CD4-positive, alpha-beta T cell treated with Interferon gamma for 1 hour (primary cell): Measurements from ENCODE around the gene NCOA5.
A peak's percentile ranks its signal among the peaks of the same experiment; 100 is the strongest.
"Not testable (repeated sequence)": the region's sequence is repeated elsewhere in the genome, so short reads cannot be mapped to it uniquely, and the experiment has no call there.

ENCODE experiments used
- DNase-seq: peaks from one replicate; pipeline ENCODE4 v3.0.0-alpha.2; 2020

Gene NCOA5

DNA sequence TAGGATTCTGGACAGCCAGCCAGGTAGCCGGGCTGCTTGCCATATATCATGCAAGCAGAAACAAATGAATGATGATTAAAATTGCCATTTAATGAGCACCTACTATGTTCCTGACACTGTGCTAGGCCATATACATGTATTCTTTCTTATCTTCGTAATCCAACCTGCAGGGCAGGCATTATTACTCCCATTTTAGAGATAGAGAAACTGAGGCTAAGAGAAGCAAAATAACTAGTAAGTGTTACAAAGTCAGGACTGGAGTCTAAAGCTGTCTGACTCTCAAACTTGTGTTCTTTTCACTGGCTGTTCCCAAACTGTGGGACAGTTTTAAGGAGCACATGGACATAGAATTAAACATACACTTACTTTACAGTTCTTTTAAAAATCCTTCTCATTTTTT lies 30.4 kb upstream of the NCOA5 start:
- DNase-seq = no peak

DNA sequence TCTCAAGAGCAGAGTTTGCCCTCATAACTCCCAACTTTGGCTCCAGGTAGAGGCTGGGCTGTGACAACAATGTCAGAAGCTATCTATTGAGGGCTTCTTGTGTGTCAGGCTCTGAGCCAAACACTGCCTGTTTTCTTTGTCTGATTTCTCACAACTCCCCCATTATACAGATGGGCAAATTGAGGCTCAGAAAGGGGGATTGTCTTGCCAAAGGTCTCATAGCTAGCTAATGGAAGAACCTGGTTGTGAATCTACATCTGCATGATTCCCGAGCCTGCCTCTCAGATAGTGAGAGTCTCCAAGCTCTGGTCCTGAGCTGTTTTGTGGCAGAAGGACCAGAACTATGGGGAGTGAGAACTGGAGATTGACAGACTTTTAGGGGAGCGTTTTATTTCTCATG lies 29.8 kb upstream of the NCOA5 start:
- DNase-seq = no peak

DNA sequence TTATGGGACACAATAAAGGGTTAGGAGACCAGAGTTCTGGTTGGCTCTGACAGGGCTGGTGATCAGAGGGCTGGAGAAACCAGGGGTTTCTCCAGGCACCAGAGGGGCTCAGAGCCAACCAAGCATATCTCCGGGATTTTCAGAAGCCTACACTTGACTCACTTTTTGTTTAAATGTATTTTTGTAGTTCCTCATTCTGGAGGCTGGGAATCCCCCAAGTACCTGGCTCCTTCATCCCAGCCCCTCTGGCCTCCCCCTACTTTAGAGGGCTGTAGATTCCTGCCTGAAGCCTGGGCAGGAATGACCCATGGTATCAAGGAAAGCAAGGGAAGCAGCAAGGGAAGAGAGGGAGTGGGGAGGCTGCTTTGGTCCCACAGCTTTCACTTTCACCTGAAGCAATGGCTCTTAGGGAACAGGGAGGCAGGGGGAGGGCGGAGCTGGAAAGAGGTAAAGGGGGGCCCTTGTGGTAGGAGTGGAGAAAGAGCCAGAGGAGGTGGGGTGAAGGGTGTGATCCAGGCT lies 29.3 kb upstream of the NCOA5 start:
- peak; percentile 47 for DNase-seq

DNA sequence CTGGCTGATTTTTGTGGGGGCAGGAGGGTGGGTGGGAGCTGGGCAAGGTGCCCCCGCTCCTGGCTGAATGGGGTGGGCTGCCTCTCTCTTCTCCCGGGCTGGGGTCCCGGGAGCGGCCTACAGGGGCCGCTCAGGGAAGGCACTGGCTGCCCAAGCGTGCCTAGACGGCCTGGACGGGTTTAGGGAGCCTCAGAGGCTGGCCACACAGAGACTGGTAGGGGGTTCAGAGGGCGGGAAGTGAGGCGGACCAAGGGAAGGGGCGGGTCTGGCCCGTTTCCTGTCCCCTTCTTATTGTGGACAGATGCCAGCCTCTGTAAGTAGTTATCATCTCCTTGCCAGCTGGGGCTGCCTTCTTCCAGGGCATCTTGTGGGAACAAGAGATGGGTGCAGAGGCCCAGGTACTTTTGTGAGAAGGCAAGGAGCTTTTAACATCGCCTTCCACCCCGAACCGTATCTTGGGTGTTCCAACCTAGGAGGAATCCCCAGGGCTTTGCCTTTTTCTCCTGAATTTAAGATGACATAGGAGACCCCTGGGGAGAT lies 28.8 kb upstream of the NCOA5 start:
- peak; percentile 36 for DNase-seq

DNA sequence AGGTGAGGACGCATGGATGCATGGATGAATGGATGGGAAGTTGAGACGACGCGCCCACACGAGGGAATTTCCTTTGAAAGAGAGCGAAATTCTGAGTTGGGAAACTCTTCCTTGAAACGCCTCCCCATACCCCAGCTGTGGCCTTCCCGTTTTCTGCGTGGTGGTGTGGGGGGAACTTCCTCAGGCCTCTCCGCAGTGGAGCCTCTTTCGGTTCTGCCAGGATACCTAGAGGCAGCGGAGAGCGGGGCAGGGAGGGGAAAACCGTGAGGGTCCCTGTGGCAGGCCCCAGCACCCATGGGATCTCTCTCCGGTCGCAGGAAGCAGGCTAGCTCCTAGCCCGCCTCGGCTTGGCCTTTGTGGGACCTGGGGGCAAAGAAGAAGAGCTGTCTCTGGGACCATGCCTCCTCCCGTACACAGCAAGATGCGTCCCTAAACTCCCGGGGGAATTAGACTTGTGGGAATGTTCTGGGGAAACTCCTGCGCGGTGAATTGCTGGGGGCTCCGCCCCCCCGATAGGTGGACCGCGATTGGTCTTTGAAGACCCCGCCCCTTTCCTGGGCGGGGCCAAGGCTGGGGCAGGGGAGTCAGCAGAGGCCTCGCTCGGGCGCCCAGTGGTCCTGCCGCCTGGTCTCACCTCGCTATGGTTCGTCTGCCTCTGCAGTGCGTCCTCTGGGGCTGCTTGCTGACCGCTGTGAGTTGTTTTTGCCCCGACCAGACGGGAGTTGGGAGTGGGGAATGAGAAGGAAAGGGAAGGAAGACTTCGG lies 28.1 kb upstream of the NCOA5 start, which contains the start of gene CD40:
CD40 (plus strand) TSS at position 611 of the 764 bp plus-strand sequence; CDS start at position 641, 30 bp downstream.
- peak; percentile 82 for DNase-seq

DNA sequence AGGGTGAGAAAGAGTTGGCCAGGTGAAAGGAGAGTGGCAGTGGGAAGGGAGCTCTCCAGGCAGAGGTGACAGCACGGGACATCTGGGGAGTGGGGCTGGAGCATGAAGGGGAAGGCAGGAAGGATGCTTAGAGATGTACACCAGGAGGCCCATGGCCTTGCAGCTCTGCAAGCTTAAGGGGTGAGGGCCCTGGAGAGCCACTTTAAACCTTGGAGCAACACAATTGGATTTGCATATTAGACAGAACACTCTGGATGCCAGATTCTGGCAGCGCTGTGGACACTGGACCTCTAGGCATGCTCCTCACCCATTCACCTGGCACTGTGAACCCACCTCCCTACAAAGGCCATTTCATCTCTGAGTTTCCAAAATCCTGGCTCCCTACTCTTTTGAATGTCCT lies 24.7 kb upstream of the NCOA5 start:
- no peak for DNase-seq

DNA sequence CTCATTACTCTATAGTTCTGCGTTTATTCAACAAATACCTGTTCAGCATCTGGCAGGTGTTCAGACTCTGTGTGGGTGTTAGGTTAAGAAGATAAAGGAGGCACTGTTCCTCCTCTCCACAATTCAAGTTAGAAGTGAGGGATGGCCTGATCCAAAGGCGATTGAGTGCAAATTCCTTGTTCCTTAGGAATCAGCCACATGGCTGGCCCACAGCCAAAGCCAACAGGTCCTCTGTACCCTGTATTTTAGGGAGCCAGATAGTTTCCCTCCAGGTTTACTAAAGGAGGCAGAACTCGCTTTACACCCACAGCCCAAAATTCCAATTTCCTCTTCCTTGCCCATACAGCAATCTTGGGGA lies 23.3 kb upstream of the NCOA5 start:
- no peak for DNase-seq

DNA sequence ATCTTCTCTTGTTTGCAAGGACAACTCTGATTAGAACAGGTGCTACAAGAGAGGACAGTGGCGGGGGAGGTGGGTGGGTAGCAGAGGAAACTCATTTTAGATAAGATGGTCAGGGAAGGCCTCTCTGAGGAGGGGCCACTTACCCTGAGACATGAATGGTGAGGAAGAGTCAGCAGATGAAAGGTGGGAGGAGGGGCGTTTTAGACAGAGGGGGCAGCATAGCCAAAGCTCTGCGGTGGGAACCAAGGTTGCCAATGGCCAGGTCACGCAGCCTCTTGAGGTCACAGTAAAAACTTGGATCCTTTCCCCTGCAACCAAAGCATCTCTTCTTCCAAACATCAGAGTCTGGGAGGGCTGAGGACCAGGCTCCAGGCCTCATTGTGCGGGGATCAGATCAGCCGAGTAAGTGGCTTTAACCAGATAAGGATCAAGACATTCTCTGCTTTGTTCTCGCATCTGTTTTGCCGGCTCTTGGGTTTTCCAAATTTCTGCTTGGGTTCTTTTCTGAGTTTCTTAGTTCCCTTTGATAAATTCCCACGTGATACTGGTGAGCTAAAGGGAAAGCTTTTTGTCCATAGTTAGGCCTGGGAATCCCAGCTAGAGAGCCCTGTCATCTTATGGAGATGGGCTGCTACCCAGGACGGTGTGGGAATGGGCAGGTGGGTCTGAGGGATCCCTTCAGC lies 22.8 kb upstream of the NCOA5 start:
- DNase-seq = no peak

DNA sequence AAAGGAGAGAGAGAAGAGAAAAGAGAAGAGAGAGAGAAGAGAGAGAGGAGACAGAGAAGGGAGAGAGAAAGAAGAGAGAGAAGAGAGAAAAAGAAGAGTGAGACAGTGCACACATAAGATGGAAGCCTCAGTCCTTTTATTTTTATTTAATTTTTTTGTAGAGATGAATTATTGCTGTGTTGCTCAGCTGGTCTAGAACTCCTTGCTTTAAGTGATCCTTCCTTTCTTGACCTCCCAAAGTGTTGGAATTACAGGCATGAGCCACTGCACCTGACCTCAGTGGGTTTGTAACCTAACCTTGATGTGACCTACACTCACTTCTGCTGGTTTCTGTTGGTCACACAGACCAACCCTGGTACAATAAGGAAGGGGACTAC lies 22.1 kb upstream of the NCOA5 start:
- DNase-seq = no peak

DNA sequence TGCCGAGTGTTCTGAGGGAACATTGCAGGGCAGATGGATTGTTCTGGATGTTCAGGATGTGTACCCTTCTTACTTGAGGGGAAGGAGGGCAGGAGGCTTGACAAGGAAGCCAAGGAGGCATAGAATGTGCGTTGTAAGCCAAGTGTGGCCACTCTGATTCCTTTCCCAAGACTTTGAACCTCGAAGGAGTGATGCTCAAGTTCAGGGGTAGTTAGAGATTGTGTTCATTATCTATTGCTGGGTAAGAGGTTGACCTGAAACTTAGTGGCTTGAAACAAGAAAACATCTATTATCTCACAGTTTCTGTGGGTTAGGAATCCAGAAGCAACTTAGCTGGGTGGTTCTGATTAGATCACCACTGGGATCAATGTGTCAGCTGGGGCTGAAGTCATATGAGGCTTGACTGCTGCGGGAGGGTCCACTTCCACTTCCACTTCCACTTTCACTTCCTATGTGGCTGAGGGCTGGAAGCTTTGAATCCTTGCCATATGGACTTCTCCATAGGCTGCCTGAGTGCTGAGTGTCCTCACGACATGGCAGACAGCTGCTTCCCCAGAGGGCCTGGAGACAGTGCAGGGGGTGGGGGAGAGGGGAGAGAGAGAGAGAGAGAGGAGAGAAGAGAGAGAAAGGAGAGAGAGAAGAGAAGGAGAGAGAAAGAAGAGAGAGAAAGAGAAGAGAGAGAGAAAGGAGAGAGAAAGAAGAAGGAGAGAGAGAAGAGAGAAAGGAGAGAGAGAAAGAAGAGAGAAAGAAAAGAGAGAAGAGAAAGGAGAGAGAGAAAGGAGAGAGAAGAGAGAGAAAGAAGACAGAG lies 21.5 kb upstream of the NCOA5 start:
- peak; percentile 71 for DNase-seq

DNA sequence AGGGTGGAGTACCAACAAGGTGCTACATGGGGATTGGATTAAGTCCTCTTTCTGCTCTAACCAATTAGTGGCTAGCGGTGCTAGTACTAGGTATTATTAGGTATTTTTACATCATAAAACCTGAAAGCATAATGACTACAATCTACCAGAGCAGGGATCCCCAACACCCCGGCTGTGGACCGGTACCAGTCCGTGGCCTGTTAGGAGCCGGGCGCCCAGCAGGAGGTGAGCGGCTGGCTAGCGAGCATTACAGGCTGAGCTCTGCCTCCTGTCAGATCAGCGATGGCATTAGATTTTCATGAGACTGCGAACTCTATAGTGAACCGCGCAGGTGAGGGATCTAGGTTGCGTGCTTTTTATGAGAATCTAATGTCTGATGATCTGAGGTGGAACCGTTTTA lies 19.2 kb upstream of the NCOA5 start:
- no peak for DNase-seq

DNA sequence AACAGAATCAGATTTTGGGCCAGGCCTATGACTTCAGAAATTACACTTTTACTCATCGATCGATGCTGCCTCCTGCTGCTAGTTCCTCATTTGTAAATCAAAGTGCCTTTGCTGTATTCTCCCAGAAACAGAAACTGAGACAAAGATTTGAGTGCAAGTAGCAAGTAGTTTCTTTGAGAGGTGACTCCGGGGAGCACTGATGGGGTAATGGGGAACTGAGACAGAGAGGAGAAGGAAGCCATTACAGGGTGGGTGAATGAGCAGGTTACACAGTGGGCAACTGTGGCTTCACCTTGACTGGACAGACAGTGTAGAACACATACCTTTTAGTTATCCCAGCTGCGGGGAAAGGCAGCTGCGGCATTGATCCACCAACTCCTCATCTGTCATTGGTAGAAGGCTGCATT lies 18.7 kb upstream of the NCOA5 start:
- peak; percentile 36 for DNase-seq

DNA sequence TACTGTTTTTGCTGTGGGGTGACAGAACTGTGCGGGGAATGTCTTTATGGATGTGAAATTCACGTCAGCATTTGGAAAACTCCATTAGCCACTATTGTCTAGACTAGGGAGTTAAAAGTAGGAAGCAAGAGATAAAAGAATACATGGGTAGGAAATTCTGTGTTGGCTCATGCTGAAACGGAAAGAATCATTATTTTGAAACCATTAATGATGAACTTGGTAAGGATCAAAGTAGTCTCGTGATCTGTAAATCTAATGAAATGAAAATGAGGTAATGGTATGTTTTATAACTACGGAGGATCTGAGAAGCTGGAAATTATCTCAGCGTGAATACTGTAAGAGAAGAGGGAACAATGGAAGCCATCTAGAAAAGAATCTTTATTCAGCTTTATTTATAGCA lies 17.3 kb upstream of the NCOA5 start:
- DNase-seq = no peak

DNA sequence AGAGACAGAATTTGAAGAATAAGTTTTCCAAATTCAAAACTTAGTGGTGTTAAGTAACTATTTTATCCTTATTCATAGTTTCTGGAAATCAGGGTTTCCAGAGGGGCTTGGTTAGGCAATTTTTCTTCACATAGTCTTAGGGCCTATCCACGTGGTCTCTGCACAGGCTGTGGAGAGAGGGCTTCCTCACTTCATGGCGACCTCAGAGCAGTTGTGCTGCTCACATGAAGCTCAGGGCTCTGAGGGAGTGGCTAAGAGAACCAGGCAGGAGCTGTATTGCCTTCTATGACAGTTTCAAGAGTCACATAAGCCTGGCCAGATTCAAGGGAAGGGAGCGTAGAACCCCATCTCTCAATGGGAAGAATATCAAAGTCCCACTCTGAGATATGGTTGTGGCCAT lies 14.5 kb upstream of the NCOA5 start:
- no peak for DNase-seq

DNA sequence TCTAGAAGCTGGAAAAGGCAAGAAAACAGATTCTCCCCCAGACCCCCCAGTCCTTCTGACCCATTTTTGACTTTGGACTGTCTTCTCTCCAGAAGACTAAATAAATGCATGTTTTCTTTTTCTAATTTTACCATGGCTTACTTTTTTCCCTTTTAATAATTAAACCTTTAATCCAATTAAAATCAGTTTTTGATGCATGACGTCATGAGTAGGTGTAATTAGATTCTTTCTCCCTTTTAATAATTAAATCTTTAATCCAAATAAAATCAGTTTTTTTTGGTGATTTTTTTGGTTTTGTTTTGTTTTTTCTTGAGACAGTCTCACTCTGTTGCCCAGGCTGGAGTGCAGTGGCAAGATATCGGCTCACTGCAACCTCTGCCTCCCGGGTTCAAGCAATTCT lies 13.2 kb upstream of the NCOA5 start:
- no peak for DNase-seq

DNA sequence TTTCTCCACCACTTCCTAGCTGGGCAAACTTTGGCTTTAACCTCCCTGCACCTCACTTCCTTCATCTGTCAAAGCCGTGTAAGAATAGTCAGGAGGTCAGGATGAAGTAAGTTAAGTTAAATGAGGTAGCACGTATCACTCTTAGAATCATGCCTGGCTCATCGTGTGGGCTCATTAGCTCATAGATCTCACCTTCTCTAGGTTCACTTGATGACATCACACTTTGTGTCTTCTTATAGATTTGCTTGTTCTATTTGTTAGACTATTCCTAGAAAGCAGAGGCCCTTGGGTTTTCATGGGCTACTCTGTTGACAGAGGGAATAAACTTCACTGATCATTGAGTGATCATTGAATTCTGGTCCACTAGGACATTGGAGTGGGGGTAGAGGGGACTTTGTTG lies 12.2 kb upstream of the NCOA5 start:
- no peak for DNase-seq

DNA sequence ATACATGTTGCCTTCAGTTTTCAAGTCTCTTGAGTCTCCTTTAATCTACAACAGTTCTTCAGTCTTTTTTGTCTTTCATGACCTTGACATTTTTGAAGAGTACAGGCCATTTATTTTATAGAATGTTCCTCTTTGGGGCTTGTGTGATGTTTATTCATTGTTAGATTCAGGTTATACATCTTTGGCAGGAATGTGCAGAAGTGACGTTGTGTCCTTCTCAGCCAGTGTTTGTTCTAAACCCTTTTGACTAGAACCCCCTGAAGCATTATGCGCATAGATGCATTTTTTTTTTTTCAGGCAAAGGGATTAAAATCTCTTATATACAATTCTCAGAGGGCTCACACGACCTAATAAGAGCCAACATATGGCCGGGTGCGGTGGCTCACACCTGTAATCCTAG lies 11.2 kb upstream of the NCOA5 start:
- no peak for DNase-seq

DNA sequence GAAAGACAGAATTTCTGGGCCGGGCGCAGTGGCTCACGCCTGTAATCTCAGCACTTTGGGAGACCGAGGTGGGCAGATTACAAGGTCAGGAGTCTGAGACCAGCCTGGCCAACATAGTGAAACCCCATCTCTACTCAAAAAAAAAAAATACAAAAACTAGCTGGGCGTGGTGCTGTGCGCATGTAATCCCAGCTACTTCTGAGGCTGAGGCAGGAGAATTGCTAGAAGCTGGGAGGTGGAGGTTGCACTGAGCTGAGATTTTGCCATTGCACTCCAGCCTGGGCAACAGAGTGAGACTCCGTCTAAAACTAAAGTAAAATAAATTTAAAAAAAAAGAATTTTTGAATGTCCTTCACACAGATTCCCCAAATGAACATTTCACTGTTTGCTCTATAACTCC lies 10.7 kb upstream of the NCOA5 start:
- not testable (repeated sequence) for DNase-seq

DNA sequence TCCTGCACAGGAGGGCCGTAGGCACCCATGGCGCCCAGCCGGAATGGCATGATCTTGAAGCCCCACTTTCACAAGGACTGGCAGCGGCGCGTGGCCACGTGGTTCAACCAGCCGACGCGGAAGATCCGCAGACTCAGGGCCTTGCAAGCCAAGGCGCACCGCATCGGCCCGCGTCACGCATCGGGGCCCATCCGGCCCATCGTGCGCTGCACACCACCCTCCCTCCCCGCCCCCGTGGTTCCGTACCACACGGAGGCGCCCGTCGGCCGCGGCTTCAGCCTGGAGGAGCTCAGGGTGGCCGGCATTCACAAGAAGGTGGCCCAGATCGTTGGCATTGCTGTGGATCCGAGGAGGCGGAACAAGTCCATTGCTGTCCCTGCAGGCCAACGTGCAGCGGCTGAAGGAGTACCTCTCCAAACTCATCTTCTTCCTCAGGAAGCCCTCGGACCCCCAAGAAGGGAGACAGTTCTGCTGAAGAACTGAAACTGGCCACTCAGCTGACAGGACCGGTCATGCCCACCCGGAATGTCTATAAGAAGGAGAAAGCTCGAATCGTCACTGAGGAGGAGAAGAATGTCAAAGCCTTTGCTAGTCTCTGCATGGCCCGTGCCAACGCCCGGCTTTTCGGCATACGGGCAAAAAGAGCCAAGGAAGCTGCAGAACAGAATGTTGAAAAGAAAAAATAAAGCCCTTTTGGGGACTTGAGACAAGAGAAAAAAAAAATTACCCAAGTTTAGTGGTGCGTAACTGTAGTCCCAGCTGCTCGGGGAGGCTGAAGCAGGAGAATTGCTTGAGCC lies 9.9 kb upstream of the NCOA5 start:
- peak; percentile 48 for DNase-seq

DNA sequence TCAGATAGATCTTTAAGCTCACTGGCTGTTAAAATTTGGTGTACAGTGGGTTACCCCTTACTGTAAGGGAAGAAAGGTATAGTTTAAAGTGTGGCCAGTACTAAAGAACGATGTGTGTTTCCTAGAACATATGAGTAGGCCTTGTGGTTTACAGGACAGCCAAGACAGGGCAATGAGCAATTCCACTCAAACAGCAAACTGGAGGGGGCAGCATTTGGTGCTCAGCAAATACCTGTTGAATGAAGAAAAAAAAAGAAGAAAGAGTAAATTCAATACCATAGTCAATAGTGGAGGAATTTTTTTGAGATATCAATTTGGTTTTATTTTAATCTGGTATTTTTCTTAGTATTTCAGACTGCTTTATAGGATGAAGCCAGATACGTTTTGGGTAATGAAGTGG lies 3.8 kb upstream of the NCOA5 start:
- no peak for DNase-seq

DNA sequence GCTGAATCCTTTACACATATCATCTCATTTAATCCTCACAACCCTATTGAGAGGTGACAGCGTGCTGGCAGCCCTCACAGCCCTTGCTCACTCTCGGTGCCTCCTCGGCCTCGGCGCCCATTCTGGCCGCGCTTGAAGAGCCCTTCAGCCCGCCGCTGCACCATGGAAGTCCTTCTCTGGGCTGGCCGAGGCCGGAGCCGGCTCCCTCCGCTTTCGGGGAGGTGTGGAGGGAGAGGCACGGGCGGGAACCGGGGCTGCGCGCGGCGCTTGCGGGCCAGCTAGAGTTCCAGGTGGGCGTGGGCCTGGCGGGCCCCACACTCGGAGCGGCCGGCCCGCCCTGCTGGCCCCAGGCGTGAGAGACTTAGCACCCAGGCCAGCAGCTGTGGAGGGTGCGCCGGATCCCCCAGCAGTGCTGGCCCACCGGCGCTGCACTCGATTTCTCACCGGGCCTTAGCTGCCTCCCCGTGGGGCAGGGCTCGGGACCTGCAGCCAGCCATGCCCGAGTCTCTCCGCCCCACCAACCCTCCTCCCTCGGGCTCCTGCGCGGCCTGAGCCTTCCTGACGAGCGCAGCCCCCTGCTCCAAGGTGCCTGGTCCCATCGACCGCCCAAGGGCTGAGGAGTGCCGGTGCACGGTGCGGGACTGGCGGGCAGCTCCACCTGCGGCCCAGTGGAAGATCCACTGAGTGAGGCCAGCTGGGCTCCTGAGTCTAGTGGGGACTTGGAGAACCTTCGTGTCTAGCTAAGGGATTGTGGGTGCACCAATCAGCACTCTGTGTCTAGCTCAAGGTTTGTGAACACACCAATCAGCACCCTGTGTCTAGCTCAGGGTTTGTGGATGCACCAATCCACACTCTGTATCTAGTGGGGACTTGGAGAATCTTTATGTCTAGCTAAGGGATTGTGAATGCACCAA lies 2.1 kb upstream of the NCOA5 start:
- DNase-seq = not testable (repeated sequence)

DNA sequence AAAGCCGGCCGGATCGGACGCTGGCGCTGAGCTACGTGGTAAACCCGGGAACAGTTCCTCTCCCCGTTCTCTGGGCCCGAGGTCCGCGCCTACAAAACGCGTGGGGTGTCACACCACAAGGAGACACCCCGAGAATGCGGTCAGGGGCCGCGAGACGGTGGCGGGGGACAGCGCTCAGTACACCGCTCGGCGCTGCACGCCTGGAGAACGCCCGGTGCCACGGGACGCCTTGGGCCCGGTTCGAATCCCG lies 670 bp downstream of the NCOA5 start:
- no peak for DNase-seq
